GM12878 (cell line): ENCODE data around the gene LIPA. TPM values are rescaled to one million over a fixed set of nuclear protein-coding genes. Genes with fewer than 3 reads are reported as not detected.

Experiments used
- ATAC-seq: fragments of 200-7000 bp; cut with Tn5 transposase; 3 replicates; pipeline ENCODE4 v1.9.1; 2020; ENCODE audit warnings: mild to moderate bottlenecking, moderate library complexity
- BruUV-seq: library from RNA; stranded (reverse); fragments of 400-500 nt; replicated peaks from 2 replicates; lab custom pipeline; 2021; lab: Mats Ljungman, UMichigan
- CTCF ChIA-PET: fragments of 300-600 bp; sonication (Branson Sonifier 250); formaldehyde crosslinking; extraction: SDS; loops from one replicate; lab custom pipeline; 2021; ENCODE audit warnings: inconsistent platforms; lab: Yijun Ruan, JAX
- POLR2A ChIA-PET: fragments of 350-600 bp; formaldehyde crosslinking; extraction: SDS; loops from one replicate; lab custom pipeline; 2021; ENCODE audit warnings: inconsistent platforms; lab: Charles Lee
- RAD21 ChIA-PET: fragments of 300-600 bp; sonication (Branson Sonifier 250); formaldehyde crosslinking; loops from one replicate; lab custom pipeline; 2023; ENCODE audit warnings: antibody characterized with exemption; ENCODE audit not compliant: unreplicated experiment; lab: Charles Lee
- SMC1A ChIA-PET: fragments of 300-600 bp; sonication (Branson Sonifier 250); formaldehyde crosslinking; loops from one replicate; lab custom pipeline; 2023; ENCODE audit not compliant: unreplicated experiment, uncharacterized antibody; lab: Charles Lee
- DNase-seq: peaks from one replicate; pipeline ENCODE4 v3.0.0-alpha.2; 2011; ENCODE audit warnings: low read depth, low spot score
- FAIRE-seq: peaks from 3 replicates; lab custom pipeline; 2011; peaks lifted over from hg19 to GRCh38; lab: Jason Lieb, UNC
- H2AFZ ChIP-seq: 2 replicates; pipeline ENCODE4 v1.6.0; 2011; ENCODE audit warnings: low read depth, low read length, control low read depth; ENCODE audit not compliant: control insufficient read depth
- H3K27ac ChIP-seq: 2 replicates; pipeline ENCODE4 v1.5.1; 2011; ENCODE audit warnings: control low read depth; ENCODE audit not compliant: control insufficient read depth, insufficient read depth
- H3K27me3 ChIP-seq, 2 experiments: replicated peaks in 1 of 2; 2 replicates each; pipeline versions ENCODE4 v1.6.0 to v1.6.1; 2011; ENCODE audit warnings: low read length in 1 of 2; ENCODE audit not compliant: control insufficient read depth in 2 of 2, insufficient read depth in 2 of 2
- H3K36me3 ChIP-seq, 2 experiments: 2 replicates each; pipeline ENCODE4 v1.5.1; 2011; ENCODE audit warnings: low read length in 1 of 2; ENCODE audit not compliant: control insufficient read depth in 2 of 2, insufficient read depth in 2 of 2
- H3K4me1 ChIP-seq: 2 replicates; pipeline ENCODE4 v1.6.1; 2011; ENCODE audit warnings: mild to moderate bottlenecking, low read length, moderate library complexity, mixed read lengths; ENCODE audit not compliant: control insufficient read depth, insufficient read depth
- H3K4me2 ChIP-seq: 2 replicates; pipeline ENCODE4 v1.6.0; 2011; ENCODE audit warnings: control low read depth; ENCODE audit not compliant: control insufficient read depth, insufficient read depth
- H3K4me3 ChIP-seq: fragments of 200-600 bp; sonication (generic); 2 replicates; pipeline ENCODE4 v1.5.1; 2016
- H3K79me2 ChIP-seq: 2 replicates; pipeline ENCODE4 v1.6.0; 2011; ENCODE audit warnings: low read length; ENCODE audit not compliant: control insufficient read depth, insufficient read depth
- H3K9ac ChIP-seq: 2 replicates; pipeline ENCODE4 v1.8.0; 2011; ENCODE audit warnings: low read length, control low read depth, mixed read lengths; ENCODE audit not compliant: control insufficient read depth, insufficient read depth
- H3K9me3 ChIP-seq: replicated peaks from 3 replicates; pipeline ENCODE4 v1.5.1; 2011; ENCODE audit warnings: mild to moderate bottlenecking, low read length; ENCODE audit not compliant: control insufficient read depth, insufficient read depth
- H4K20me1 ChIP-seq: 2 replicates; pipeline ENCODE4 v1.6.0; 2011; ENCODE audit not compliant: control insufficient read depth, insufficient read depth
- ATF7 ChIP-seq: fragments of 450-650 bp; IDR thresholded peaks from 2 replicates; pipeline ENCODE4 v1.6.1; 2016; ENCODE audit warnings: low read depth, mild to moderate bottlenecking
- CBX5 ChIP-seq: sonication (generic); IDR thresholded peaks from 2 replicates; pipeline ENCODE4 v1.6.1; 2016; ENCODE audit warnings: low read depth, moderate library complexity, mild to moderate bottlenecking, inconsistent platforms
- FOXK2 ChIP-seq: fragments of 450-650 bp; IDR thresholded peaks from 2 replicates; pipeline ENCODE4 v1.6.1; 2017; ENCODE audit warnings: mild to moderate bottlenecking, moderate library complexity
- HCFC1 ChIP-seq: fragments of 150-350 bp; IDR thresholded peaks from 2 replicates; pipeline ENCODE4 v1.6.1; 2014; ENCODE audit warnings: low read length
- IKZF2 ChIP-seq, 2 experiments: fragments of 450-650 bp; IDR thresholded peaks; 2 replicates each; pipeline ENCODE4 v1.6.1; 2017; ENCODE audit warnings: mild to moderate bottlenecking in 2 of 2, moderate library complexity in 2 of 2
- JUND ChIP-seq: IDR thresholded peaks from 2 replicates; pipeline ENCODE4 v1.6.1; 2012; ENCODE audit warnings: low read depth, mild to moderate bottlenecking, low read length, improper control_type of control experiment, moderate library complexity
- NBN ChIP-seq: fragments of 450-650 bp; IDR thresholded peaks from 2 replicates; pipeline ENCODE4 v1.6.1; 2016
- PML ChIP-seq: IDR thresholded peaks from 2 replicates; pipeline ENCODE4 v1.6.1; 2012; ENCODE audit warnings: low read length, inconsistent platforms
- POU2F2 ChIP-seq: IDR thresholded peaks from 3 replicates; pipeline ENCODE4 v1.6.1; 2011; ENCODE audit warnings: low read depth, mild to moderate bottlenecking, low read length, borderline replicate concordance
- RBBP5 ChIP-seq: fragments of 200-600 bp; sonication (generic); conservative IDR thresholded peaks from 2 replicates; pipeline ENCODE4 v1.6.1; 2016
- SREBF2 ChIP-seq: IDR thresholded peaks from 2 replicates; pipeline ENCODE4 v1.6.1; 2012; ENCODE audit warnings: mild to moderate bottlenecking, low read length
- STAT3 ChIP-seq: IDR thresholded peaks from 2 replicates; pipeline ENCODE4 v1.6.1; 2011; ENCODE audit warnings: low read depth, low read length, improper control_type of control experiment
- TCF12 ChIP-seq: IDR thresholded peaks from 2 replicates; pipeline ENCODE4 v1.6.1; 2011; ENCODE audit warnings: low read depth, mild to moderate bottlenecking, low read length
- ZNF384 ChIP-seq: IDR thresholded peaks from 2 replicates; pipeline ENCODE4 v1.6.1; 2012; ENCODE audit warnings: low read depth, mild to moderate bottlenecking, low read length, improper control_type of control experiment, borderline replicate concordance
- WGBS: methylation state at CpG from one replicate; pipeline ENCODE4 v1.1.6; 2016; ENCODE audit warnings: low lambda C conversion rate; ENCODE audit not compliant: insufficient replicate concordance, insufficient coverage; ENCODE audit errors: missing lambda C conversion rate; 5-methylcytosine and 5-hydroxymethylcytosine counted together
- in situ Hi-C: fragments of 300-500 bp; cut with MboI; formaldehyde crosslinking; loops from 9 replicates; pipeline ENCODE4 v1.14.3; 2018; ENCODE audit warnings: mixed read lengths
- intact Hi-C: fragments of 100-400 bp; cut with micrococcal nuclease; formaldehyde crosslinking; loops from one replicate; pipeline ENCODE4 v1.14.2; 2022; ENCODE audit not compliant: unreplicated experiment
- polyA plus RNA-seq, 11 experiments: library from polyadenylated mRNA; depleted of rRNA in 4 of 11; unstranded in 6 of 11; stranded (reverse) in 5 of 11; fragments of >200 nt; fragmentation: Nextera tagmentation in 4 of 11; fragmentation: Illumina TruSeq in 1 of 11; extraction: Ambion mirVana in 4 of 11; extraction: Trizol in 1 of 11; gene quantifications; 1 replicate in 1 of 11; 2 replicates in 10 of 11; pipeline versions ENCODE4 v1.2.1 to v1.2.3, GENCODE V29; 2011 to 2016; ENCODE audit warnings: inconsistent platforms in 2 of 11, missing spikeins in 2 of 11, low read depth in 1 of 11
- total RNA-seq, 4 experiments: library from RNA; depleted of rRNA in 3 of 4; stranded (reverse); fragments of >200 nt in 3 of 4; fragmentation: Illumina TruSeq in 1 of 4; extraction: Trizol in 1 of 4; gene quantifications; 2 replicates each; pipeline versions ENCODE4 v1.2.1 to v1.2.3, GENCODE V29; 2013 to 2021
- TF ChIP-seq, protein P1 (sequence below): IDR thresholded peaks from 2 replicates; pipeline ENCODE4 v1.6.1; 2012; ENCODE audit warnings: low read length, inconsistent platforms

Gene LIPA
- total and polyA plus RNA-seq, 10 of the 15 experiments (the other 5 are each of a cell fraction or from before 2014, with no cell fraction given), result 31.1 to 50.3 (median 39.5) TPM

DNA sequence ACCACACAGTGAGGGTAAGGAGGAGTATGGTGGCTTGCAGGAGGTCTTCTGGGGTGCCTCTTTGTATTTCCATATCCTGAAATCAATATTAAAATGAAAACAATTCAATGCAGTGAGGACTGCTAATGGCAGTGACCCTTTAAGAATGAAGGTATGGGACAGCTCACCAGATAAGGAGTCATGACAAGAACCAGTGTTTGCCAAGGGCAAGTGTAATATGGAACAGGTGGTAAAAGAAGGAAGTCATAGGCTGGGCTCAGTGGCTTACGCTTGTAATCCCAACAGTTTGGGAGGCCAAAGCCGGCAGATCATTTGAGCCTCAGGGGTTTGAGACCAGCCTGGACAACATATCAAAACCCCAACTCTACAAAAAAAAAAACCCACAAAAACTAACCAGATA is 20.0 kb upstream of the LIPA start:
- H4K20me1 ChIP-seq, result no peaks in the 10 kb centered on the region
- DNase-seq, result no peak
- intact Hi-C loops, result no loop called here
- no peak overlapping the region for H2AFZ ChIP-seq
- no peak overlapping the region for H3K4me2 ChIP-seq
- SMC1A ChIA-PET, result interaction anchor here (1.3 to 3.6 kb wide), 2 partner anchors 30 to 97 kb away, joined by 3 to 25 read pairs; no protein-coding TSS in a partner anchor
- POLR2A ChIA-PET, result no interaction called here
- no peak for FAIRE-seq
- H3K27me3 ChIP-seq, result no peaks in the 10 kb centered on the region
- no peak overlapping the region for H3K9ac ChIP-seq
- no peaks in the 10 kb centered on the region for H3K4me1 ChIP-seq
- no peaks in the 10 kb centered on the region for H3K79me2 ChIP-seq
- RAD21 ChIA-PET, result no interaction called here
- TF ChIP-seq, protein P1, sequence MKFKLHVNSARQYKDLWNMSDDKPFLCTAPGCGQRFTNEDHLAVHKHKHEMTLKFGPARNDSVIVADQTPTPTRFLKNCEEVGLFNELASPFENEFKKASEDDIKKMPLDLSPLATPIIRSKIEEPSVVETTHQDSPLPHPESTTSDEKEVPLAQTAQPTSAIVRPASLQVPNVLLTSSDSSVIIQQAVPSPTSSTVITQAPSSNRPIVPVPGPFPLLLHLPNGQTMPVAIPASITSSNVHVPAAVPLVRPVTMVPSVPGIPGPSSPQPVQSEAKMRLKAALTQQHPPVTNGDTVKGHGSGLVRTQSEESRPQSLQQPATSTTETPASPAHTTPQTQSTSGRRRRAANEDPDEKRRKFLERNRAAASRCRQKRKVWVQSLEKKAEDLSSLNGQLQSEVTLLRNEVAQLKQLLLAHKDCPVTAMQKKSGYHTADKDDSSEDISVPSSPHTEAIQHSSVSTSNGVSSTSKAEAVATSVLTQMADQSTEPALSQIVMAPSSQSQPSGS, result no peak
- no peak for TF ChIP-seq IKZF2 (IDR thresholded peaks at IDR 0.05)
- H3K27ac ChIP-seq, result no peak overlapping the region
- no TSS peak for BruUV-seq
- no peak for ATAC-seq
- no peak overlapping the region for H3K4me3 ChIP-seq
- CTCF ChIA-PET, result interaction anchor here (1.2 to 3.1 kb wide), 3 partner anchors 20 to 112 kb away, joined by 3 to 15 read pairs (median 4); partner anchors contain the start of gene LIPA
- no peaks in the 10 kb centered on the region for H3K9me3 ChIP-seq
- WGBS, result 94% methylated on average over 2 of the region's 2 CpGs
- H3K36me3 ChIP-seq, result no peaks in the 10 kb centered on the region
- in situ Hi-C loops, result no loop called here

DNA sequence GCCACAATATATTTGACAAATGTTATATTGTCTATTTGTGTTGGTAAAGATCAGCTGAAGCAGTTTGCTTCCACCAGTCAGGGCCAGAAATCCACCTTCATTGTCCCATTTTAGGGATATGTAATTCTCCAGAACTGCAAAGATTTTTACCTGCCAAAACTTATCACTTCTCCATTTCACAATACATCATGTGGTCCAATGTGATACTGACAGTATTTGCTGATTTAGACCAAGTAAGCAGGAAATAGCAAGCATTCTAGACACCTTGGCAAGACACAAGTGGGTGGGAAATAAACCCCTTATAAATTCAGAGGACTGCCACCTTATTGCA is 18.5 kb upstream of the LIPA start:
- H3K9me3 ChIP-seq, result no peaks in the 10 kb centered on the region
- H3K36me3 ChIP-seq, result no peaks in the 10 kb centered on the region
- intact Hi-C loops (no loop called here), in situ Hi-C loops (no loop called here)
- no peaks in the 10 kb centered on the region for H4K20me1 ChIP-seq
- no peak overlapping the region for H3K27ac ChIP-seq
- no peak for DNase-seq
- no peak for FAIRE-seq
- no TSS peak for BruUV-seq
- SMC1A ChIA-PET, result interaction anchor here (1.2 to 3.6 kb wide), 4 partner anchors 10 to 133 kb away, joined by 3 to 25 read pairs (median 3); no protein-coding TSS in a partner anchor
- no peak overlapping the region for H3K4me3 ChIP-seq
- CTCF ChIA-PET, result interaction anchor here (1.5 to 3.1 kb wide), 2 partner anchors 99 to 119 kb away, joined by 6 to 15 read pairs; no protein-coding TSS in a partner anchor
- H3K27me3 ChIP-seq, result no peaks in the 10 kb centered on the region
- no peak overlapping the region for H3K4me2 ChIP-seq
- H2AFZ ChIP-seq, result no peak overlapping the region
- POLR2A ChIA-PET, result no interaction called here
- TF ChIP-seq POU2F2 (no peak), ATF7 (no peak), NBN (no peak), STAT3 (no peak), ZNF384 (no peak), SREBF2 (no peak), TCF12 (no peak), FOXK2 (no peak), JUND (no peak), HCFC1 (no peak), RBBP5 (no peak), CBX5 (no peak), PML (no peak)
- TF ChIP-seq, protein P1, result no peak
- H3K9ac ChIP-seq, result no peak overlapping the region
- ATAC-seq, result no peak
- no peaks in the 10 kb centered on the region for H3K4me1 ChIP-seq
- RAD21 ChIA-PET, result interaction anchor here (1.3 kb wide), 1 partner anchor 18 kb away, joined by 3 read pairs; the partner anchor contains the start of gene LIPA
- no peaks in the 10 kb centered on the region for H3K79me2 ChIP-seq
